ENCODE results near the gene DIP2C.

GRCh38 chr10:241966-242643 is 447.4 kb downstream of the DIP2C start:
- no peak for TF ChIP-seq CTCF (IDR thresholded peaks at IDR 0.05)
- TF ChIP-seq POLR2A (IDR thresholded peaks at IDR 0.05), result no peak

Data from transverse colon (tissue), 3 donors.